ENCODE measurements around the gene BICRA.
"Not testable (repeated sequence)": the region's sequence is repeated elsewhere in the genome, so short reads cannot be mapped to it uniquely, and the experiment has no call there.

Gene BICRA

DNA sequence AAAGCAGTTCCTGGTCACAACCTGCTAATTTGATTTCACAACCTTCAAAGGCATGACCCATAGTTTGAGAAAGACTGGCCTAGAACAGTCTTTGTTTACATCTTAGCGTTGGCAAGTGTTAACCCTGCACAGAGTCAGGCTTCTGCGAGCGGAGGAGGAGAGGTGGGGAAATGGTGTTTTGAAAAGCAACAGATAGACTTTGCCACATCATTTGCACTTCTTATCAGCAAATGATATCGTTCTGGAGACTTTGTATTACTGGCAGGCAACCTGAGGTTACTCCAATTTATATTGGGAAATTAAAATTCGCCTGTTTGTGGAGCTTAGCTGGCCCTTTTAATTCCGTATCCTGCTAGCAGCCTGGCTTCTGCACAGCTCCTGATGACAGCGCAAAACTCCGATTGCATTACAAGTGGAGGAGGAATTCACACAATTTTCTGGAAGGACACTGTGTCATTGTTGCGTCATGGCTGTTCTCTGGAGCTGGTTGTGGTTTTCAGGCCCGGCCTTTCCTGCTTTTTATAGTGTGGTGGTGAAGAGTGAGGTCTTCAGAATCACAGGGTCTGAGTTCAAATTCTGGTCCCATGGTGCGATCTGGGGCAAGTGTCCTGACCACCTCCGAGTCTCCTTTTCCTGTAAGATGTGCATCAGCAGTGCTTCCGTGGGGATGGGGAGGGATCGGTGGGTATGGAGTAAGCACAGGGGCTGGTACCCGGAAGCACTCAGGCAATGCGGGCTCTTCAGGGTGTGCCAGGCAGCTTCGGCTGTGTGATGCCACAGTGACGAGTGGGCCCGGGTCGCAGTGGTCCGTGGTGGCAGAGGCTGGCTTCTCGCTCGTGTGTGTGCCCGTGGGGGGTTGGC lies 55.2 kb downstream of the BICRA start:
- no peak for DNase-seq (ENCODE audit: low read depth in 2 of 2)

DNA sequence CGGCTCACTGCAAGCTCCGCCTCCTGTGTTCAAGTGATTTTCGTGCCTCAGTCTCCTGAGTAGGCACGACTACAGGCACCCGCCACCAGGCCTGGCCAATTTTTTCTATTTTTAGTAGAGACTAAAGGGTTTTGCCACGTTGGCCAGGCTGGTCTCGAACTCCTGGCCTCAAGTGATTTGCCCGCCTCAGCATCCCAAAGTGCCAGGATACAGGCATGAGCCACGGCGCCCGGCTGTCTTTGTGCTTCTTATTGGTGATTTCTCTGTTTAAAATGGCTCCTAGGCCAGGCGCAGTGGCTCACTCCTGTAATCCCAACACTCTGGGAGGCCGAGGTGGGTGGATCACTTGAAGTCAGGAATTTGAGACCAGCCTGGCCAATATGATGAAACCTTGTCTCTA lies 59.6 kb downstream of the BICRA start:
- DNase-seq (ENCODE audit: low read depth in 2 of 2): not testable (repeated sequence)

DNA sequence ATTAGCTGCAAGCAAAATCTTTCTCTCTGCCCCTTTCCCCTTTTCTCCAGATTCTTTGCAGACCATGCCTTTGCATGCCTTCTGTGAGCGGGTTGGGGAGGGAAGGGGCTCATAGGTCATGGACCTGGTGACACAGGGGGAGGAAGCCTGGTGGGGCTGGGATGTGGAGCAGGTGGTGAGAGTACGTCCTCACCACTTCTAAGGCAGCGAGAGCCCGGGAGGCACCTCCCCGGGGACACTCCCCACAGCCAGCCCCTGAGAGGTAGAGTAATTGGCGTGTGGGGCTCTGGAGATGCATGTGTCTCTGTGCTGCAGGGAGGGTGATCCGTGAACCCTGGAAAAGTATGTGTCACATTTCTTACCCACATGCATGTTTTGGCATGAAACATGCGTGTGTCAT lies 61.8 kb downstream of the BICRA start:
- DNase-seq (ENCODE audit: low read depth in 2 of 2): no peak

DNA sequence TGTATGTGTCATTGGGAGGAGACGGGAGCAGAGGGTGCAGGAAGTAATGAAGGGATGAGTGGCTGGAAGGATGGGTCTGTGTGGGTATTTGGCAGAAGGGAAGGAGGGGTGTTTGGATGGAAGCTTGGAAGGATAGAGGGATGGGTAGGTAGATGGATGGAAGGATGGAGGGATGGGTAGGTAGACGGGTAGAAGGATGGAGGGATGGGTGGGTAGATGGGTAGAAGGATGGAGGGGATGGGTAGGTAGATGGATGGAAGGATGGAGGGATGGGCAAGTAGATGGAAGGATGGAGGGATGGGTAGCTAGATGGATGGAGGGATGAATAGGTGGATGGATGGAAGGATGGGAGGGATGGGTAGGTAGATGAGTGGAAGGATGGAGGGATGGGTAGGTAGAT lies 62.6 kb downstream of the BICRA start:
- no peak for DNase-seq (ENCODE audit: low read depth in 2 of 2)

DNA sequence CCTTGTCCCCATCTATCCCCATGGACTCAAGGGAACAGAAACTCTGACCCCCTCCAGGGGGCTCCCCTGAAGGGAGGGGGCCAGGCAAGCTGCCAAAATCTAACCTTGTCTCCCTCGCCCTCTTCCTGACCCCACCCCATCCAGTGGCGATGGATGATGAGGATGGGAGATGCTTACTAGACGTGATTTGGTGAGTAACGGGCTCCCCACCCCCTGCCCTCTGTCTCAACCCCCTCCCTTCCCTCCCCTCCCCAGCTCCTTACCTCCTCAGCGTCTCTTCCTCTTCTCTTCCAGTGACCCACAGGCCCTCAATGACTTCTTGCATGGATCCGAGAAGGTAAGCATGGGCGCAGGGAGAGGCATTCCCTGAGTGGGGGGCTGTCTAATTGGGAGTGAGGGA lies 64.5 kb downstream of the BICRA start:
- DNase-seq (ENCODE audit: low read depth in 2 of 2): no peak

DNA sequence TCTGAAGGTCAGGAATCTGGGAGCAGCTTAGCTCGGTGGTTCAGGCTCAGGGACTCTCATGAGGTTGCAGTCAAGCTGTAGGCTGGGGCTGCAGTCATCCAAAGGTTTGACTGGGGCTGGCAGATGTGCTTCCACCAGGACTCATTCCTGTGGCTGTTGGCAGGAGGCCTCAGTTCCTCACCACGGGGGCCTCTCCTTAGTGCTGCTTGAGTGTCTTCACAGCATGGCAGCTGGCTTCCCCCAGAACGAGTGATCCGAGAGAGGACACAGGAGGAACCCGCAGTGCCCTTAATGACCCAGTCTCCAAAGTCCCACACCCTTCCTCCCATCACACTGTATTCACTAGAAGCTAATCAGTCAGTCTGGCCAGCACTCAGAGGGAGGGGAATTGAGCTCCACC lies 65.6 kb downstream of the BICRA start:
- no peak for DNase-seq (ENCODE audit: low read depth in 2 of 2)

DNA sequence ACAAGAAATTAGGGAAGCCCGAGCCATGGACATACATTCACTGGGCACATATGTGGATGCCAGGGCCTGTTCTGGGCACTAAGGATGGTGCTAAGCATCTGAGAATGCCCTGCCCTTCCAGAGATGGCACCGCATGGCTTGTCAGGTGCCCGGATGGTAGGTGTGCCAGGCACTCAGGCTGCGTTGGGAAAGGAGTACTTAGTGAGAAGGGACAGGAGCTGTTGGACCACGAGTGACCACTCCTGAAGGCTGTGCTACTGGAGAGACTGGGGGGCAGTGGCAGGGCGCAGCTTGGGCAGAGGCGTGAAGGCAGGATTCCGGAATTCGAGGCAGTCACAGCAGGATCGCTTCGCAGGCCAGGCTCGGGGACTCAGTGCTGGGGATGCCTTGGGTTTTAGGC lies 66.3 kb downstream of the BICRA start:
- no peak for DNase-seq (ENCODE audit: low read depth in 2 of 2)

DNA sequence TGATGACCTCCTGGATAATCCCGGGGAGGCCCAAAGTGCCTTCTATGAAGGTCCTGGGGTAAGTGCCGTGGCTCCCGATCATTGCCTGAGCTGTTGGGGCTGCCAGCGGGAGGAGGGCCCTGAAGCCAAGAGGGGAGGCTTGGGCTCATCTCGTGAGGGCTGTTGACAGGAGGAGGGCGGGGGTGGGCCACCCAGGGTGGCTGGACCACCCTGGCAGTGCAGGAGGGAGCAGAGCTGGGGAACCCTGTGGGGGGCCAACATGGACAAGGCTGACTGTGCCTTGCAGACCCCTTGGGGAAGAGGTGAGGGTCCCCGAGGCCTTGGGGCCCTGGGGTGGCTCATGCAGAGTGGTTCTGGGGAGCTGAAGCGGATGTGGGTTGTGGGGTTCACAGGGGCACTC lies 66.9 kb downstream of the BICRA start:
- no peak for DNase-seq (ENCODE audit: low read depth in 2 of 2)

DNA sequence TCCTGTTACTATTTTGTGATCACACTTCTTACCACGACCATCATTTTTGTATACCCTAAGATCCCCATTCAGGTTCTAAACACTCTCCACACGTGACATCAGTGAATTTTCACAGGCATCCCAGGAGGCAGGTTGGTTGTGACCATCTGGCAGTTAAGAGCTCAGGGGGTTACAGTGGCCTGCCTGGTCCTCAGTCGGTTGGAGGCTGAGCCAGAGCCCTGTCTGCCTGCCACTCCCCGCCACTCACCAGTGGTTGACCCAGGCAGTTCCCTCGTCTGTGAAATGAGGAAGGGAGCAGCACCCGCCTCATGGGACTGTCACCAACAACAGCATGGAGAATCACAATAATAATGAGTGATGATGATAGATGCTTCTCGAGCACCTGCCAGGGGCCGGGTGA lies 67.9 kb downstream of the BICRA start:
- no peak for DNase-seq (ENCODE audit: low read depth in 2 of 2)

DNA sequence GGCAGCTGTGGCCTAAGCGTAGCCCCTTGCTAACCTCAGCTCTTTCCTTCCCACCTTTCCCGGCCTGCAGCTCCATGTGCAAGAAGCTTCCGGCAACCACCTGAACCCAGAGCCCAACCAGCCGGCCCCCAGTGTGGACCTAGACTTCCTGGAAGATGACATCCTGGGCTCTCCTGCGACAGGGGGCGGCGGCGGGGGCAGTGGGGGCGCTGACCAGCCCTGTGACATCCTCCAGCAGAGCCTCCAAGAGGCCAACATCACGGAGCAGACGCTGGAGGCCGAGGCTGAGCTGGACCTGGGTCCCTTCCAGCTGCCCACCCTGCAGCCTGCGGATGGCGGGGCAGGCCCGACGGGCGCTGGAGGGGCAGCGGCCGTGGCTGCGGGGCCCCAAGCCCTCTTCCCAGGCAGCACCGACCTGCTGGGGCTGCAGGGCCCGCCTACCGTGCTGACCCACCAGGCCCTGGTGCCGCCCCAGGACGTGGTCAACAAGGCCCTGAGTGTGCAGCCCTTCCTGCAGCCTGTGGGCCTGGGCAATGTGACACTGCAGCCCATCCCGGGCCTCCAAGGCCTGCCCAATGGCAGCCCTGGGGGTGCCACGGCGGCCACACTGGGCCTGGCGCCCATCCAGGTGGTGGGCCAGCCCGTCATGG lies 70.4 kb downstream of the BICRA start:
- no peak for DNase-seq (ENCODE audit: low read depth in 2 of 2)

DNA sequence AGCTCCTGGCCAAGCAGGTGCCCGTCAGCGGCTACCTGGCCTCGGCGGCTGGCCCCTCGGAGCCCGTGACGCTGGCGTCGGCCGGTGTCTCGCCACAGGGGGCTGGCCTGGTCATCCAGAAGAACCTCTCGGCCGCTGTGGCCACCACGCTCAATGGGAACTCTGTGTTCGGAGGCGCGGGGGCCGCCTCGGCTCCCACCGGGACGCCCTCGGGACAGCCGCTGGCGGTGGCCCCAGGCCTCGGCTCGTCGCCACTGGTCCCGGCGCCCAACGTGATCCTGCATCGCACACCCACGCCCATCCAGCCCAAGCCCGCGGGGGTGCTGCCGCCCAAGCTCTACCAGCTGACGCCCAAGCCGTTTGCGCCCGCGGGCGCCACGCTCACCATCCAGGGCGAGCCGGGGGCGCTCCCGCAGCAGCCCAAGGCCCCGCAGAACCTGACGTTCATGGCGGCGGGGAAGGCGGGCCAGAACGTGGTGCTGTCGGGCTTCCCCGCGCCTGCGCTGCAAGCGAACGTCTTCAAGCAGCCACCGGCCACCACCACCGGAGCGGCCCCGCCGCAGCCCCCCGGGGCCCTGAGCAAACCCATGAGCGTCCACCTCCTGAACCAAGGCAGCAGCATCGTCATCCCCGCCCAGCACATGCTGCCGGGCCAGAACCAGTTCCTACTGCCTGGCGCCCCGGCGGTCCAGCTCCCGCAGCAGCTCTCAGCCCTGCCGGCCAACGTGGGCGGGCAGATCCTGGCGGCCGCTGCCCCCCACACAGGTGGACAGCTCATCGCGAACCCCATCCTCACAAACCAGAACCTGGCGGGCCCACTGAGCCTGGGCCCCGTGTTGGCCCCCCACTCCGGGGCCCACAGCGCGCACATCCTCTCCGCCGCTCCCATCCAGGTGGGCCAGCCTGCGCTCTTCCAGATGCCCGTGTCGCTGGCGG lies 71.3 kb downstream of the BICRA start:
- no peak for DNase-seq (ENCODE audit: low read depth in 2 of 2)

DNA sequence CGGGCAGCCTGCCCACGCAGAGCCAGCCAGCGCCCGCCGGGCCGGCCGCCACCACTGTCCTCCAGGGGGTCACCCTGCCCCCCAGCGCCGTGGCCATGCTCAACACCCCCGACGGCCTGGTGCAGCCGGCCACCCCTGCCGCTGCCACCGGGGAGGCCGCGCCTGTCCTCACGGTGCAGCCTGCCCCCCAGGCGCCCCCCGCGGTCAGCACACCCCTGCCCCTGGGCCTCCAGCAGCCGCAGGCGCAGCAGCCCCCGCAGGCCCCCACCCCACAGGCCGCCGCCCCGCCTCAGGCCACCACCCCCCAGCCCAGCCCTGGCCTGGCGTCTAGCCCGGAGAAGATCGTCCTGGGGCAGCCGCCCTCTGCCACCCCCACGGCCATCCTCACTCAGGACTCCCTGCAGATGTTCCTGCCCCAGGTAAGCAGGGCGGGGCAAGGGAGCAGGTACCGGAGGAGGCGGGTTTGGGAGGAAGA lies 72.0 kb downstream of the BICRA start:
- DNase-seq (ENCODE audit: low read depth in 2 of 2): no peak

DNA sequence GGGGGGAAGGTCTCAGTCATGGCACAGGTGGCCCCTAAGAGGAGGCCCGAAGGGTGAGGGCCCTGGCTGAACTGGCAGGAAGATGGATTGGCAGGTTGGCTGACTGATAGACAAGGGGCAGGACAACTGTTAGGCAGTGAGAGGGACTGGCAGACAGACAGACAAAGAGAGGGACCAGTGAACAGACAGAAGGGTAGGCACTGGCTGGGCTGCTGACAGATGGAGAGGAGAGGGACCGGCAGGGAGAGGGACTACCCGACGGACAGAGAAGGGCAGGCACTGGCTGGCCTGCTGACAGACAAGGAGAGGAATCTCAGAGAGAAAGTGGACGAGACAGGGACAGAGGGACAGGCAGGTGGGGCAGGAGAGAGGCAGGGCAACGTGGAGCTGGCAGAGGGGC lies 72.5 kb downstream of the BICRA start:
- DNase-seq (ENCODE audit: low read depth in 2 of 2): no peak

DNA sequence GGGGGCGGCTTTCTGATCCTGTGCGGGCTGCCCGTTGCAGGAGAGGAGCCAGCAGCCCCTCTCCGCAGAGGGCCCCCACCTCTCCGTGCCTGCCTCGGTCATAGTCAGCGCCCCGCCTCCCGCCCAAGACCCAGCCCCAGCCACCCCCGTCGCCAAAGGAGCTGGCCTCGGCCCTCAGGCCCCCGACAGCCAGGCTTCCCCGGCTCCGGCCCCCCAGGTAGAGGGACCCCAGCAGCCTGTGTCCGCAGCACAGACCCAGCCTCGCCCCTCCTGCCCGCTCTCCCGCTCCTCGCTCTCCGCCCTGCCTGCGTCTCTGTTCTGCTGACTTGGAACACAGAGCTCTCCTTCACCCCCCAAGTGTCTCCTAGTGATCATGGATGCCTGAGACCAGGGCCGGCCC lies 73.0 kb downstream of the BICRA start:
- no peak for DNase-seq (ENCODE audit: low read depth in 2 of 2)

DNA sequence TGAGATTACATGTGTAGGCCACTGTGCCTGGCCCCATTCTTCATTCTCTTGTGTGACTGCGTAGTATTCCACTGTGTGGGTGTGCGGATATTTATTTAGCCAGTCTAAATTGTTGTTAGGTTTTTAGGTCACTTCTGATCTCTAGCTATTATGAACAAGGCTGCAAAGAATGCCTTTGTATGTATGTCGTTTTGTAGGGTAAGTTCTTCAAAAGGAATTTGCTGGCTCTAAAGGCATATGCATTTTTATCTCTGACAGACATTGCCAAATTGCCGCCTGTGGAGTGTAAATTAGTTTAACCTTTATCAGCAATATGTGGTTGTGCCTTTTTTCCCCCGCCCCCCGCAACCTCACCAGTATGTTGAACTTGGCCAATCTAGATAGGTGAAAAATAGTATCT lies 74.0 kb downstream of the BICRA start:
- DNase-seq (ENCODE audit: low read depth in 2 of 2): no peak

DNA sequence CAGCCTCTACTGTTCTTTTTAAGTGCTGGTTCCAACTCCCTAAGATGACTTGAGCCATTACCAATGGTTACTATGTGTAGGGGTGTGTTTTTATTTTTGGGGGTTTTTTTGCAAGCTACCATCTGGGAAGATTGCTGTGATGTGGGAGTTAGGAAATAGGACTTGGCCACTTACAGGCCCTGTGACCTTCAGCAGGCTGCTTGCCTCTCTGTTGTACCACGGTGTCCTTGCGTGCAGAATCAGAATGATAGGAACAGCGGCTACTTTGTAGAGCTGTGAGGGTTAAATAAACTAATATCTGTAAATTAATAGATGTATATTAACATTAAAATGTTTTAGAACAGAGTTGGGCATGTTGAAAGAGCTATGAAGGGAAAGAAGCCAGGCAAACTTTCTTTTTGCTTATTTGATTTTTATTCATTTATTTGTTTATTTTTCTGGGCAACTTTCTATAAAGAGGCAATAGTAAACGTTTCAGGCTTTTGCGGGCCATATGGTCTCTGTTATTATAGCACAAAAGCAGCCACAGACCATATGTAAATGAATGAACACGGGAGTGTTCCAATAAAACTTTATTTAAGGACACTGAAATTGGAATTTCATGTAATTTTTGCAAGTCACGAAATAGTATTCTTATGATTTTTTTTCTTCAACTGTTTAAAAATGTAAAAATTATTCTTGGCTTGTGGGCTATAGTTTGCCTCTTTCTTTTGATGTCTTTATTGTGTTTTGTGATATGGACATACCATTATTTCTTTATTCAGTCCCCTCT lies 77.9 kb downstream of the BICRA start:
- no peak for DNase-seq (ENCODE audit: low read depth in 2 of 2)

DNA sequence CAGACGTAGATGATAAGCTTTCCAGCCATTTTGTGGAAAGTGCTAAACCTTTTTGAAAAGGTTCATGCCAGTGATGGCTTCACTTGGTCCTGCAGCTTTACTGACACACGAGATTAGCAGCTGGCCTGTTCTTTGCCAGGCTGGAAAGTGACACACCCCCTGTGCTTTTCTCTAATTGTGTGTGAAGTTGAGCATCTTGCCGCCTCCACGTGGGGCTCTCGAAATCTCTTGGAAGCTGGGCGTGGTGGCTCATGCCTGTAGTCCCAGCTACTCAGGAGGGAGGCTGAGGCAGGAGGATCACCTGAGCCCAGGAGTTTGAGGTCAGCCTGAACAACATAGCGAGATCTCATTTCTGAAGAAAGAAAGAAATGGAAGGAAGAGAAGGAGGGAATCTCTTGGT lies 79.0 kb downstream of the BICRA start:
- no peak for DNase-seq (ENCODE audit: low read depth in 2 of 2)

DNA sequence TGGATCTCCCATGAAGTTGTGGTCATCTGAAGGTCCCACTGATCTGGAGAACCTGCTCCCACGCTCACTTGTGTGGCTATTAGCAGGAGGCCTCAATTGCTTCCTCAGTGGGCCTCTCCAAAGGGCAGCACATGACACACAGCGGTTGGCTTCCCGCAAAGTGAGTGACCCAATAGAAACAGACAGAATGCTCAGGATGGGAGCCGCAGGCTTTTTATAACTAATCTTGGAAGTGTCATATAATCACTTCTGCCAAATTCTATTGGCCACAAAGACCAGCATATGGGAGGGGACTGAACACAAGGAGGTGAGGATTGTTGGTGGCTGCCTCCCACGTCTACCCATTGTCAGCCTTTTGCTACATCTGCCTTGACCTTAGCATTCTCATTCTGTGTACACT lies 82.2 kb downstream of the BICRA start:
- DNase-seq (ENCODE audit: low read depth in 2 of 2): no peak

DNA sequence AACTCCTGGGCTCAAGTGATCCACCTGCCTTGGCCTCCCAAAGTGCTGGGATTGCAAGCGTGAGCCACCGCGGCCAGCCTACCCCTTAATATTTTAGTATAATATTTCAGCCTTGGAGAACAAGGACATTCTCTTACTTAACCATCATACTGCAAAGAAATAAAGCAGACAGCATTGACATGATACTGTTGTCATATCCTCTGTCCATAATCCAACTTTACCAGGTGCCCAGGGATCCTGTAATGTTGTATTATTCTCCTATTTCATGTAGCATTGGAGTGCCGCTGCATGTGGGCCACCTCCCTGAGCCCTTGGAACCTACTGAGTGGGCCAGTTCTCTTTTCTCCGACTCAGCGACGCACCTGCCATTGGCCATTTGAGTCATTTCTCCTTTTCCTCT lies 82.8 kb downstream of the BICRA start:
- DNase-seq (ENCODE audit: low read depth in 2 of 2): no peak

DNA sequence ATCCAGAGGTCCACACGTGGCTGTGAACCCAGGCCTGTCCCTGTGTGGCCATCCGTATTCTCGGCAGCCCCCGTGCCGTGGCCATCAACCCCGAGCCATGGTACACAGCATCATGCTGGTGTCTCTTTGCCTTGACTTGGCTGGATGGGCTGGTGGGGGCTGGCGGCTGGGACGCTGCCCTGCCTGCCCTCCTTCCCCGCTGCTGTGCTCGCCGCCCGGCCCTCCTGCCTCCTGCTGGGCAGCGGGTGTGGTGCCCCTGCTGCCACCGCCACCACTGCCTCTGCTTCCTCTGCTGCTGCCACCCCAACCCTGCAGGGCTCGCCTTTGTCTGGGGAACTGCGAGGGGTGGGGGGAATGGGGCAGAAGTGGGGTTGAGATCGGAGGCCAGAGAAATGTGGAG lies 84.6 kb downstream of the BICRA start:
- no peak for DNase-seq (ENCODE audit: low read depth in 2 of 2)

DNA sequence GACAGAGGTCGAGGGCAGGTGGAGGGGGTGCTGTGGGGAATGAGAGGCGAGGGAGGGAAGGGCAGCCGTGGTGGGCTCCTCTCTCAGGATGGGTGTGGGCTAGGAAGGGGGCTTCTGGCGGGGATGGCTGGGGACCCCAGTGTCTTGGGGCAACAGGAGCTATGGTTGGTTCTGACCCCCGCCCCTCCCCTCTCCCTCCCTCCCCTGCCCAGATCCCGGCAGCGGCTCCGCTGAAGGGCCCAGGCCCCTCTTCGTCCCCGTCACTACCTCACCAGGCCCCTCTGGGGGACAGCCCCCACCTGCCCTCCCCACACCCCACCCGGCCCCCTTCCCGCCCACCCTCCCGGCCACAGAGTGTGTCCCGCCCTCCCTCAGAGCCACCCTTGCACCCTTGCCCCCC lies 85.0 kb downstream of the BICRA start:
- no peak for DNase-seq (ENCODE audit: low read depth in 2 of 2)
